OCI-LY1 (cell line): Measurements from ENCODE around the gene BBS4.

Experiments used
- H2AFZ ChIP-seq: fragments of 200-600 bp; sonication (generic), shearing (Covaris generic); 2 replicates; pipeline ENCODE4 v1.6.0; 2014; ENCODE audit warnings: antibody characterized with exemption, mild to moderate bottlenecking, low read length
- H3F3A ChIP-seq: fragments of 200-600 bp; sonication (generic), shearing (Covaris generic); 2 replicates; pipeline ENCODE4 v1.6.0; 2014; ENCODE audit warnings: mild to moderate bottlenecking, antibody characterized with exemption, low read length, moderate library complexity; ENCODE audit not compliant: insufficient read depth
- H3K27ac ChIP-seq: fragments of 200-600 bp; sonication (generic); 2 replicates; pipeline ENCODE4 v1.5.1; 2014; ENCODE audit warnings: low read length, mixed run types, mild to moderate bottlenecking, low read depth; ENCODE audit not compliant: poor library complexity, severe bottlenecking
- H3K27me3 ChIP-seq: fragments of 200-600 bp; sonication (generic); 2 replicates; pipeline ENCODE4 v1.6.0; 2014; ENCODE audit warnings: antibody characterized with exemption, mild to moderate bottlenecking, low read length, moderate library complexity; ENCODE audit not compliant: insufficient read depth
- H3K36me3 ChIP-seq: fragments of 200-600 bp; sonication (generic); 2 replicates; pipeline ENCODE4 v1.6.1; 2014; ENCODE audit warnings: mild to moderate bottlenecking, antibody characterized with exemption, low read length, moderate library complexity, mixed read lengths; ENCODE audit not compliant: insufficient read depth
- H3K4me1 ChIP-seq: fragments of 200-600 bp; sonication (generic); 2 replicates; pipeline ENCODE4 v1.5.1; 2014; ENCODE audit warnings: mild to moderate bottlenecking, low read length, moderate library complexity; ENCODE audit not compliant: insufficient read depth, severe bottlenecking
- H3K4me2 ChIP-seq: fragments of 200-600 bp; sonication (generic), shearing (Covaris generic); 2 replicates; pipeline ENCODE4 v1.6.1; 2014; ENCODE audit warnings: low read length
- H3K4me3 ChIP-seq: fragments of 200-600 bp; sonication (generic); 2 replicates; pipeline ENCODE4 v1.5.1; 2014; ENCODE audit warnings: low read length, low read depth, mild to moderate bottlenecking, mixed read lengths; ENCODE audit not compliant: poor library complexity, severe bottlenecking
- H3K79me2 ChIP-seq: fragments of 200-600 bp; shearing (Covaris generic); 2 replicates; pipeline ENCODE4 v1.6.1; 2016; ENCODE audit warnings: mixed run types, low read length, mixed read lengths; ENCODE audit not compliant: insufficient read depth
- H3K9ac ChIP-seq: fragments of 200-600 bp; sonication (generic), shearing (Covaris generic); 2 replicates; pipeline ENCODE4 v1.6.1; 2014; ENCODE audit warnings: mild to moderate bottlenecking, low read length, mixed read lengths
- H3K9me2 ChIP-seq: fragments of 200-600 bp; sonication (generic), shearing (Covaris generic); 2 replicates; pipeline ENCODE4 v1.6.1; 2014; ENCODE audit warnings: low read depth, mild to moderate bottlenecking, low read length, mixed read lengths
- H3K9me3 ChIP-seq: fragments of 200-600 bp; shearing (Covaris generic); 2 replicates; pipeline ENCODE4 v1.6.1; 2014; ENCODE audit warnings: low read length, mixed read lengths
- H4K20me1 ChIP-seq: fragments of 200-600 bp; sonication (generic), shearing (Covaris generic); 2 replicates; pipeline ENCODE4 v1.6.0; 2016; ENCODE audit warnings: mild to moderate bottlenecking, low read length; ENCODE audit not compliant: insufficient read depth
- CTCF ChIP-seq: fragments of 200-600 bp; sonication (generic), shearing (Covaris generic); IDR thresholded peaks from 2 replicates; pipeline ENCODE4 v1.5.1; 2017; ENCODE audit warnings: mild to moderate bottlenecking, antibody characterized with exemption, low read length, moderate library complexity, mixed read lengths
- EZH2 ChIP-seq: fragments of 200-600 bp; sonication (generic), shearing (Covaris generic); IDR thresholded peaks from 2 replicates; pipeline ENCODE4 v1.8.0; 2017; ENCODE audit warnings: borderline replicate concordance, mixed run types, mild to moderate bottlenecking, antibody characterized with exemption, low read length, moderate library complexity, mixed read lengths

Gene BBS4

GRCh38 chr15:72688697-72689096, 2.7 kb downstream of the BBS4 start:
- H3K4me2 ChIP-seq = no peak overlapping the region
- no peak for TF ChIP-seq EZH2
- no peak for TF ChIP-seq CTCF
- no peak overlapping the region for H2AFZ ChIP-seq
- no peaks in the 10 kb centered on the region for H3K27me3 ChIP-seq
- no peak overlapping the region for H3K9ac ChIP-seq
- H3K9me3 ChIP-seq = no peaks in the 10 kb centered on the region
- H3K9me2 ChIP-seq = no peaks in the 10 kb centered on the region
- no peaks in the 10 kb centered on the region for H3K36me3 ChIP-seq
- peaks cover 54% of the 10 kb centered on the region for H3K4me1 ChIP-seq
- H3K27ac ChIP-seq = no peak overlapping the region
- H3F3A ChIP-seq = peaks cover 5% of the 10 kb centered on the region; the same call in 1 of the 2 replicates
- no peak overlapping the region for H3K4me3 ChIP-seq
- no peaks in the 10 kb centered on the region for H4K20me1 ChIP-seq
- H3K79me2 ChIP-seq = no peaks in the 10 kb centered on the region

- H3K4me3 ChIP-seq = peak overlapping the region; percentile 10
- H3K4me1 ChIP-seq = peaks cover 47% of the 10 kb centered on the region
- H3K9ac ChIP-seq = no peak overlapping the region; the same call in 1 of the 2 replicates
- H3K27me3 ChIP-seq = no peaks in the 10 kb centered on the region
- H4K20me1 ChIP-seq = no peaks in the 10 kb centered on the region
- TF ChIP-seq EZH2 = no peak
- no peak for TF ChIP-seq CTCF
- peak overlapping the region; percentile 42 for H3K4me2 ChIP-seq
- H3K27ac ChIP-seq = peak overlapping the region; percentile 82
- no peaks in the 10 kb centered on the region for H3K79me2 ChIP-seq
- no peak overlapping the region for H2AFZ ChIP-seq
- H3F3A ChIP-seq = peaks cover 5% of the 10 kb centered on the region; the same call in 1 of the 2 replicates
- no peaks in the 10 kb centered on the region; the same call in 1 of the 2 replicates for H3K36me3 ChIP-seq
- no peaks in the 10 kb centered on the region for H3K9me3 ChIP-seq
- H3K9me2 ChIP-seq = no peaks in the 10 kb centered on the region
Measured at GRCh38 chr15:72690938-72691337, 4.9 kb downstream of the BBS4 start.

- no peaks in the 10 kb centered on the region for H3F3A ChIP-seq
- TF ChIP-seq CTCF = no peak
- TF ChIP-seq EZH2 = no peak
- H2AFZ ChIP-seq = no peak overlapping the region
- no peaks in the 10 kb centered on the region for H3K9me3 ChIP-seq
- H3K4me3 ChIP-seq = no peak overlapping the region
- H4K20me1 ChIP-seq = no peaks in the 10 kb centered on the region
- H3K36me3 ChIP-seq = no peaks in the 10 kb centered on the region; the same call in 1 of the 2 replicates
- no peak overlapping the region for H3K27ac ChIP-seq
- H3K9me2 ChIP-seq = no peaks in the 10 kb centered on the region
- H3K4me1 ChIP-seq = no peaks in the 10 kb centered on the region
- no peaks in the 10 kb centered on the region for H3K27me3 ChIP-seq
- 0 out of 2 replicates have a peak, but pooled peaks cover 5% of the 10 kb centered on the region for H3K79me2 ChIP-seq
- no peak overlapping the region for H3K9ac ChIP-seq
- H3K4me2 ChIP-seq = no peak overlapping the region
Measured at GRCh38 chr15:72698938-72699337, 12.9 kb downstream of the BBS4 start.
